Activated T-helper 1 cell treated with anti-CD3 and anti-CD28 coated beads, Interleukin-12 subunit alpha, Interleukin-12 subunit beta, Interleukin-2, Interleukin-4 antibody, amounts not matched to agents 30 ng/mL and 10 ng/mL and 1 ng/mL, durations not matched to agents 14 hours and 24 hours and 36 hours (primary cell): ENCODE data around the gene WDR81. TPM values are rescaled to one million over a fixed set of nuclear protein-coding genes. Genes with fewer than 3 reads are reported as not detected.
"Not testable (repeated sequence)": the region's sequence is repeated elsewhere in the genome, so short reads cannot be mapped to it uniquely, and the experiment has no call there.

Experiments used
- DNase-seq: peaks from one replicate; pipeline ENCODE4 v3.0.0; 2021; ENCODE audit warnings: low spot score
- H3K27ac Mint-ChIP-seq: one replicate; pipeline ENCODE4 v1.8.0; 2021; ENCODE audit warnings: mild to moderate bottlenecking, mixed read lengths
- H3K27me3 Mint-ChIP-seq: one replicate; pipeline ENCODE4 v1.8.0; 2022; ENCODE audit warnings: mild to moderate bottlenecking, moderate library complexity, mixed read lengths; ENCODE audit not compliant: insufficient read depth
- H3K36me3 Mint-ChIP-seq: one replicate; pipeline ENCODE4 v1.8.0; 2021; ENCODE audit warnings: low read depth, mixed read lengths
- H3K4me1 Mint-ChIP-seq: one replicate; pipeline ENCODE4 v1.8.0; 2021; ENCODE audit warnings: low read depth, mixed read lengths
- H3K4me3 Mint-ChIP-seq: one replicate; pipeline ENCODE4 v1.8.0; 2021; ENCODE audit warnings: mild to moderate bottlenecking, moderate library complexity, mixed read lengths
- H3K9me3 Mint-ChIP-seq: one replicate; pipeline ENCODE4 v1.8.0; 2021; ENCODE audit warnings: mixed read lengths
- intact Hi-C: fragments of 100-400 bp; cut with micrococcal nuclease; formaldehyde crosslinking; loops from one replicate; pipeline ENCODE4 v1.15.1; 2024
- total RNA-seq: library from RNA; stranded (reverse); gene quantifications from 2 replicates; pipeline ENCODE4 v1.2.3, GENCODE V29; 2022

WDR81 gene
- total RNA-seq, 1 donor from 2014 or later, result 21.6 TPM

DNA sequence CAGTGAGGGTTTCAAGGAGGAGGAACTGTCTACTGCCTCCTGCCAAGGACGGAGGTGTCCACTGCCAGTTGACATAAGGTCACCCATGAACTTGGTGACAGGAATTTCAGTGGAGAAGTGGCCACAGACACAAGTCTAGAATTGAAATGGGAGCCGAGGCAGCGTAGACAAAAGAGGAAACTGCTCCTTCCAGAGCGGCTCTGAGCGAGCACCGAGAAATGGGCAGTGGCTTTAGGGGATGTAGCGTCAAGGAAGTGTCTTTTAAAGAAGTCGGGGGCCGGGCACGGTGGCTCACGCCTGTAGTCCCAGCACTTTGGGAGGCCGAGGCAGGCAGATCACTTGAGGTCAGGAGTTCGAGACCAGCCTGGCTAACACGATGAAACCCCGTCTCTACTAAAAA lies 34.3 kb downstream of the WDR81 start:
- intact Hi-C loops, result no loop called here
- no peaks in the 10 kb centered on the region for H3K9me3 Mint-ChIP-seq
- DNase-seq, result no peak
- H3K36me3 Mint-ChIP-seq, result no peaks in the 10 kb centered on the region
- peaks cover 19% of the 10 kb centered on the region for H3K4me1 Mint-ChIP-seq
- H3K27ac Mint-ChIP-seq, result no peak overlapping the region
- H3K4me3 Mint-ChIP-seq, result no peak overlapping the region
- H3K27me3 Mint-ChIP-seq, result peaks cover 5% of the 10 kb centered on the region

DNA sequence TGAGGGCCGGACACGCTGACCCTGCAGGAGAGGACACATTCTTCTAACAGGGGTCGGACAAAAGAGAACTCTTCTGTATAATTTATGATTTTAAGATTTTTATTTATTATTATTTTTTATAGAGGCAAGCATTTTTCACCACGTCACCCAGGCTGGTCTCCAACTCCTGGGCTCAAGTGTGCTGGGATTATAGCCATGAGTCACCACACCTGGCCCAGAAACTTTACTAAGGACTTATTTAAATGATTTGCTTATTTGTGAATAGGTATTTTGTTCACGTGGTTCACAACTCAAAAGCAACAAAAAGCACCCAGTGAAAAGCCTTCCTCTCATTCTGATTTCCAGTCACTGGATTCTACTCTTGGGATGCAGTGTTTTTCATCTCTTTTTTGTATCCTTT lies 35.0 kb downstream of the WDR81 start:
- Mint-ChIP-seq H3K27ac (no peak overlapping the region), H3K9me3 (no peaks in the 10 kb centered on the region), H3K36me3 (peaks cover 2% of the 10 kb centered on the region), H3K4me1 (peaks cover 27% of the 10 kb centered on the region), H3K4me3 (no peak overlapping the region), H3K27me3 (peaks cover 5% of the 10 kb centered on the region)
- DNase-seq, result no peak
- intact Hi-C loops, result no loop called here

DNA sequence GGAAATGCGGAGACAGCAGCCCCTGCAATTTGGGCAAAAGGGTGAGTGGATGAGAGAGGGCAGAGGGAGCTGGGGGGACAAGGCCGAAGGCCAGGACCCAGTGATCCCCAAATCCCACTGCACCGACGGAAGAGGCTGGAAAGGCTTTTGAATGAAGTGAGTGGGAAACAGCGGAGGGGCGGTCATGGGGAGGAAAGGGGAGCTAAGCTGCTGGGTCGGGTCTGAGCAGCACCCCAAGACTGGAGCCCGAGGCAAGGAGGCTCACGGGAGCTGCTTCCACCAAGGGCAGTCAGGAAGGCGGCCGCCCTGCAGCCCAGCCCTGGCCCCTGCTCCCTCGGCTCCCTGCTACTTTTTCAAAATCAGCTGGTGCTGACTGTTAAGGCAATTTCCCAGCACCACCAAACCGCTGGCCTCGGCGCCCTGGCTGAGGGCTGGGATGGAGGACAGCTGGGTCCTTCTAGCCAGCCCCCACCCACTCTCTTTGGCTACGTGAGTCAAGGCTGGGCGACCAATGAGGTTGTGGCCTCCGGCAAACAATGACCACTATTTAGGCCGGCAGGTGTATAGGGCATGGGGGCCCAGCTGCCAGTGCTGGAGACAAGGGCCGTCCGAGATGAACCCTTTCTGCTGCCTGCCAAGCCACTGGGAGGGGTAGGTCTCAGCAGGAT lies 37.9 kb downstream of the WDR81 start:
- no peak for DNase-seq
- Mint-ChIP-seq H3K27ac (peak overlapping the region; percentile 34), H3K4me3 (no peak overlapping the region), H3K4me1 (peaks cover 29% of the 10 kb centered on the region), H3K36me3 (peaks cover 3% of the 10 kb centered on the region), H3K9me3 (no peaks in the 10 kb centered on the region), H3K27me3 (peaks cover 5% of the 10 kb centered on the region)
- intact Hi-C loops, result loop anchor here (5.0 kb wide), 1 partner anchor 40 kb away; the partner anchor contains the start of gene WDR81

DNA sequence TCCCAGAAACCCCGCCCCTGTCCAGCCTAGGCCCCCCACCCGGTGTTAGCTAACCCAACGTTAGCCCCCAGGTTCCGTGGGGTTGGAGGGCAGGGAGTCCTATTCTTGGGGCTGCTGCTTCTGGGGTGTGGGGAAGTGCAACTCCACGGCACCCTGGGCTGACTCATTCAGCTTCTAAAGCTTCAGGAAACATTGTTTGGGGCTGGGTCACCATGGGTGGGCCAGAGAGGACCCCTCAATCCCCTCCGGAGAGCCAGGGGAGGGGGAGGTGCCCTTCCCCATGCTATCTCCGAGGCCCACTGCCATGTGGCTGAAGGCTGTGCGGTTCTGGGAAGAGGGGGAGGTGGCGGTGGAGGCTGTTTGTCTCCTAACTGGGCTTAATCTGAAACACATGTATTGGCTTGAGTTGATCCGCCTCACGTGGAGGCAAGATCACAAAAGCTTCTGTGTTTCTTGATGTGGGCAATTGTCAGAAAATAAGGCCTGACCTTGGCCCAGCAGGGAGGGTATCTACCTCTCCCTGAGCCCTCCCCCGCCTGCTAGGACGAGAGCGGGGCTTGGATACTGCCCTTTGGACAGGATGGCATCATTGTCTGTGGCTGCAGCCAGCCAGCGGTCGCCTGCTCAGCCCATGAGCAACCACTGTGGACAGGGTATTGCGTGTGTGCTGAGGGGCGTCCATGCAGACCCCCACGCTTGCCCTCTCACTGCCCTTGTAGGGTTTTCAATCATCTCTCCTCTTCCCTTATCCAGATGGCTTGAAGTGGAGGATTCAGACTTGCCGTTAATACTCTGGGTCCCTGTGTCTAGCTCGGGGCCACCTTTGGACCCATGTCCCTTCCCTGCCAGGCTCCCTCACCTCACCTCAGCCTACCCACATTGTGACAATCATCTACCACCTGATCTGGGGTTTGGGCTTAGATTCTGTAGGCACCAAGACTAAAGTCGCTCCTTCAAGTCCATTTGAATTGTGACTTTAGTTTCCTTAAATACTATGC lies 38.7 kb downstream of the WDR81 start:
- Mint-ChIP-seq H3K36me3 (peaks cover 3% of the 10 kb centered on the region), H3K4me1 (peaks cover 29% of the 10 kb centered on the region), H3K9me3 (no peaks in the 10 kb centered on the region), H3K4me3 (peak overlapping the region; percentile 59), H3K27ac (peak overlapping the region; percentile 79), H3K27me3 (peaks cover 5% of the 10 kb centered on the region)
- no peak for DNase-seq
- intact Hi-C loops, result loop anchor here (5.0 kb wide), 1 partner anchor 41 kb away; the partner anchor contains the start of gene WDR81

DNA sequence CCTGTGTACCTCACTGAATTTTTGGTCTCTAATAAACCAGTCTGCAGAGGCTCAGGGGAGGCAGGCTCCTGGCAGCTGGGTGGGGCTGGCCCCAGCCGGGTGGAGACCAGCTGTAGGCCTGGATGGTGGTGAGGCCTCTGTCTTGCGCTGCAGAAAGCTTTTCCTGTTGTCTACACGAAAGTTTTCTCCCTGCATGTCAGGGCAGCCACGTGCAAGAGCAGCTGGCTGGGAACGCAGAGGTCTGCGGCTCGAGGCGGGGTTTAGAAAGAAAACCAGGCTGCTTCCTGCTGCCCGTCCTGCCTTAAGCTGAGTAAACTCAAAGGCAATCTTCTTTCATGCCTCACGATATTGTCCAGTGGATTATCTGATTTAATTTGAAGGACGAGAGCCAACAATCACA lies 39.8 kb downstream of the WDR81 start:
- Mint-ChIP-seq H3K4me1 (peaks cover 29% of the 10 kb centered on the region), H3K27me3 (no peaks in the 10 kb centered on the region), H3K9me3 (no peaks in the 10 kb centered on the region), H3K27ac (peak overlapping the region; percentile 79), H3K36me3 (peaks cover 3% of the 10 kb centered on the region), H3K4me3 (peak overlapping the region; percentile 3)
- intact Hi-C loops, result loop anchor here (5.0 kb wide), 1 partner anchor 42 kb away; the partner anchor contains the start of gene WDR81
- DNase-seq, result peak; percentile 74

DNA sequence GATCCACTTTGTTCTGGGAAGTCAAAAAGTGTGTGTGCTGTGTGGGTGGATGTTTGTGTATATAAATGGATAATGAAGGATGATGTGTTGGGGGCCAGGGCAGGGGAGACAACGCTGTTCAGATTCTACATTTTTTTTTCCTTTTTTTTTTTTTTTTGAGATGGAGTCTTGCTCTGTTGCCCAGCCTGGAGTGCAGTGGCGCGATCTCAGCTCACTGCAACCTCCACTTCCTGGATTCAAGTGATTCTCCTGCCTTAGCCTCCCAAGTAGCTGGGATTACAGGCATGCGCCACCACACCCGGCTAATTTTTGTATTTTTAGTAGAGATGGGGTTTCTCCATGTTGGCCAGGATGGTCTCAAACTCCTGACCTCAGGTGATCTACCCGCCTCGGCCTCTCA lies 40.2 kb downstream of the WDR81 start:
- intact Hi-C loops, result loop anchor here (5.0 kb wide), 1 partner anchor 42 kb away; the partner anchor contains the start of gene WDR81
- not testable (repeated sequence) for H3K9me3 Mint-ChIP-seq, H3K36me3 Mint-ChIP-seq, DNase-seq, H3K27me3 Mint-ChIP-seq
- peak overlapping the region; percentile 79 for H3K27ac Mint-ChIP-seq
- H3K4me1 Mint-ChIP-seq, result peaks cover 29% of the 10 kb centered on the region
- H3K4me3 Mint-ChIP-seq, result peak overlapping the region; percentile 3

DNA sequence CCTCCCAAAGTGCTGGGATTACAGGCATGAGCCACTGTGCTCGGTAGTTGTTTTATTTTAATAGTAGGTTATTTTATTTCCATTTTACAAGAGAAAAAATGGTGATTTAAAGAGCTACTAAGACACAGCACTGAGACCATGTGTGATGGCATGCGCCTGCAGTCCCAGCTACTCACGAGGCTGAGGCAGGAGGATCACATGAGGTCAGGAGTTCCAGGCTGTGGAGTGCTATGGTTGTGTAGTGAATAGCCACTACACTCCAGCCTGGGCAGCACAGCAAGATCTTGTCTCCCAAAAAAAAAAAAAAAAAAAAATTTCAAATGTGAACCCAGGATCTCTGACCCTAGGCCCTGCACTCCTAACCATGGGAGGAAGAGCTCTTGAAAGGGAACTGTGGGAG lies 41.1 kb downstream of the WDR81 start:
- Mint-ChIP-seq H3K4me1 (peaks cover 29% of the 10 kb centered on the region), H3K9me3 (no peaks in the 10 kb centered on the region), H3K27ac (no peak overlapping the region), H3K4me3 (peak overlapping the region; percentile 33), H3K27me3 (no peaks in the 10 kb centered on the region), H3K36me3 (peaks cover 3% of the 10 kb centered on the region)
- no peak for DNase-seq
- intact Hi-C loops, result no loop called here

DNA sequence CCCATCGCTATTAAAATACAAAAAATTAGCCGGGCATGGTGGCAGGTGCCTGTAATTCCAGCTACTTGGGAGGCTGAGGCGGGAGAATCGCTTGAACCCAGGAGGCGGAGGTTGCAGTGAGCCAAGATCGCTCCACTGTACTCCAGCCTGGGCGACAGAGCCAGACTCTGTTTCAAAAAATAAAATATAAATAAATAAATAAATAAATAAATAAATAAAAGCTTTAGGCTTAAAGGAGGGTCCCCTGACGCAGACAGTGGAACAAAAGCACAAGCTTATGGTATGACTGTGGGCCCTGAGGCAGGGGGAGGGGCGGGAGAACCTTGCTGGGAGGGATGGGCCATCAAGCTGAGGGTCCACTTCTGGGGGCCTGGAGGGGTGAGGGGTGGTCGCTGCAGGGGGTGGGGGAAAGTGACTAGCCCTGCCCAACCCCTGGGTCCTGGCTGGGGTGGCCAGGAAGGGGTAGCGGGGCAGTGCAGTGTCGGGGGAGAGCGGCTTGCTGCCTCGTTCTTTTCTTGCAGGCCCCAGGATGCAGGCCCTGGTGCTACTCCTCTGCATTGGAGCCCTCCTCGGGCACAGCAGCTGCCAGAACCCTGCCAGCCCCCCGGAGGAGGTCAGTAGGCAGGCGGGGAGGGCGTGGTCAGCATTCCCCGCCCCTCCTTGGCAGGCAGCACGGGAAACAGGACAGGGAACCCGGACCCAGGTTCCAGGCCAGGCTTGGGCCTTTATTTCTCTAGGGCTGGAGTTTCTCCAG lies 42.1 kb downstream of the WDR81 start:
- Mint-ChIP-seq H3K27ac (no peak overlapping the region), H3K4me3 (no peak overlapping the region), H3K4me1 (peaks cover 29% of the 10 kb centered on the region), H3K27me3 (no peaks in the 10 kb centered on the region), H3K9me3 (no peaks in the 10 kb centered on the region), H3K36me3 (peaks cover 3% of the 10 kb centered on the region)
- DNase-seq, result no peak
- intact Hi-C loops, result no loop called here

DNA sequence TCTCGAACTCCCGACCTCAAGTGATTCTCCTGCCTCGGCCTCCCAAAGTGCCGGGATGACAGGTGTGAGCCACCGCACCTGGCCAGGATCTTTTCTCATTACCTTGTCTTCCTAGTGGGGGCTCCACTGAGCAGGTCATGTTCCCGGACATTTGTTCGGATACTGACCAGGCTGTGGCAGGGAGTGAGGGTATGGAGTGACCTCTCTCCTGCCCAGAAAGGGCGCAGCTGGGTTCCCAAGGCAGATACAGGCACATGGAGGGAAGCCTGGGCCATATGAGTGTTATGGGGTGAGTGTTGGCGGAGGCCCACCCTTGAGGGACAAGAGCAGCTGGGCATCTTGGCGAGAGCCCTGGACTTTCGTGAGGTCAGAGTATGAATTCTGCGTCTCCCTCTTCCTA lies 42.9 kb downstream of the WDR81 start:
- Mint-ChIP-seq H3K27me3 (no peaks in the 10 kb centered on the region), H3K27ac (no peak overlapping the region), H3K4me1 (peaks cover 22% of the 10 kb centered on the region), H3K36me3 (peaks cover 3% of the 10 kb centered on the region), H3K4me3 (no peak overlapping the region), H3K9me3 (no peaks in the 10 kb centered on the region)
- intact Hi-C loops, result no loop called here
- no peak for DNase-seq

DNA sequence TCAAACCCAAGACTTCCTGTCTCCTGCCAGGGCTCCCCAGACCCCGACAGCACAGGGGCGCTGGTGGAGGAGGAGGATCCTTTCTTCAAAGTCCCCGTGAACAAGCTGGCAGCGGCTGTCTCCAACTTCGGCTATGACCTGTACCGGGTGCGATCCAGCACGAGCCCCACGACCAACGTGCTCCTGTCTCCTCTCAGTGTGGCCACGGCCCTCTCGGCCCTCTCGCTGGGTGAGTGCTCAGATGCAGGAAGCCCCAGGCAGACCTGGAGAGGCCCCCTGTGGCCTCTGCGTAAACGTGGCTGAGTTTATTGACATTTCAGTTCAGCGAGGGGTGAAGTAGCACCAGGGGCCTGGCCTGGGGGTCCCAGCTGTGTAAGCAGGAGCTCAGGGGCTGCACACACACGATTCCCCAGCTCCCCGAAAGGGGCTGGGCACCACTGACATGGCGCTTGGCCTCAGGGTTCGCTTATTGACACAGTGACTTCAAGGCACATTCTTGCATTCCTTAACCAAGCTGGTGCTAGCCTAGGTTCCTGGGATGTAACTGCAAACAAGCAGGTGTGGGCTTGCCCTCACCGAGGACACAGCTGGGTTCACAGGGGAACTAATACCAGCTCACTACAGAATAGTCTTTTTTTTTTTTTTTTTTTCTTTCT lies 45.4 kb downstream of the WDR81 start:
- no peak overlapping the region for H3K4me3 Mint-ChIP-seq
- no peak overlapping the region for H3K27ac Mint-ChIP-seq
- intact Hi-C loops, result no loop called here
- peaks cover 5% of the 10 kb centered on the region for H3K36me3 Mint-ChIP-seq
- no peaks in the 10 kb centered on the region for H3K9me3 Mint-ChIP-seq
- DNase-seq, result no peak
- H3K27me3 Mint-ChIP-seq, result no peaks in the 10 kb centered on the region
- peaks cover 9% of the 10 kb centered on the region for H3K4me1 Mint-ChIP-seq

DNA sequence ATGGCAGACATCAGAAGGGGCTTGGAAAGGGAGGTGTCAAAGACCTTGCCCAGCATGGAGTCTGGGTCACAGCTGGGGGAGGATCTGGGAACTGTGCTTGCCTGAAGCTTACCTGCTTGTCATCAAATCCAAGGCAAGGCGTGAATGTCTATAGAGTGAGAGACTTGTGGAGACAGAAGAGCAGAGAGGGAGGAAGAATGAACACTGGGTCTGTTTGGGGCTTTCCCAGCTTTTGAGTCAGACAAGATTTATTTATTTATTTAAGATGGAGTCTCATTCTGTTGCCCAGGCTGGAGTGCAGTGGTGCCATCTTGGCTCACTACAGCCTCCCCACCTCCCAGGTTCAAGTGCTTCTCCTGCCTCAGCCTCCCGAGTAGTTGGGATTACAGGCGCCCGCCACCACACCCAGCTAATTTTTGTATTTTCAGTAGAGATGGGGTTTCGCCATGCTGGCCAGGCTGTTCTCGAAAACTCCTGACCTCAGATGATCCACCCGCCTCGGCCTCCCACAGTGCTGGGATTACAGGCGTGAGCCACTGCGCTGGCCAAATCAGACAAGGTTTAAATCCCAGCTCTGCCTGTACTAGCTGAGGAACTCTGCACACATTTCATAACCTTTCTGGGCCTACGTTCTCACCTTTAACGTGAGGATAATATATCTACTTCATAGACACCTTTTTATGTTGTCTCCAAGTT lies 48.6 kb downstream of the WDR81 start:
- H3K4me1 Mint-ChIP-seq, H3K27me3 Mint-ChIP-seq, H3K9me3 Mint-ChIP-seq, H3K4me3 Mint-ChIP-seq, DNase-seq, intact Hi-C loops: not testable (repeated sequence)
- peaks cover 13% of the 10 kb centered on the region for H3K36me3 Mint-ChIP-seq
- peak overlapping the region; percentile 37 for H3K27ac Mint-ChIP-seq
